ENCODE results near the gene REXO1.

- TF ChIP-seq POLR2A (IDR thresholded peaks at IDR 0.05; ENCODE audit: borderline replicate concordance, extremely low read depth, insufficient read depth, insufficient read length) (no peak), ATF3 (IDR thresholded peaks at IDR 0.05) (no peak), EGR1 (IDR thresholded peaks at IDR 0.05; ENCODE audit: low read depth) (no peak), EZH2phosphoT487 (IDR thresholded peaks at IDR 0.05; ENCODE audit: borderline replicate concordance) (no peak), POLR2AphosphoS5 (IDR thresholded peaks at IDR 0.05; ENCODE audit: low read depth, low read length) (no peak), CTCF (IDR thresholded peaks at IDR 0.05 in 2 of 3, conservative IDR thresholded peaks at IDR 0.05 in 1 of 3; ENCODE audit: borderline replicate concordance in 1 of 3, insufficient read depth in 1 of 3, low read depth in 2 of 3, low read length in 2 of 3) (no peak), SRF (IDR thresholded peaks at IDR 0.05; ENCODE audit: low read depth) (no peak), CEBPB (IDR thresholded peaks at IDR 0.05; ENCODE audit: low read depth) (no peak), RAD21 (IDR thresholded peaks at IDR 0.05; ENCODE audit: low read depth) (no peak), ZFX (IDR thresholded peaks at IDR 0.05) (no peak), SP1 (IDR thresholded peaks at IDR 0.05; ENCODE audit: low read depth) (no peak), REST (IDR thresholded peaks at IDR 0.05; ENCODE audit: low read depth) (no peak), ZNF274 (IDR thresholded peaks at IDR 0.05; ENCODE audit: low read depth, low read length) (no peak)
These were observed 10.3 kb upstream of the REXO1 start for GRCh38 chr19:1858412-1859081.
